ENCODE results near the gene MEIS3. TPM values are rescaled to one million over a fixed set of nuclear protein-coding genes. Genes with fewer than 3 reads are reported as not detected.

MEIS3 gene
- polyA plus RNA-seq, 2 of the 4 experiments (the other 2 are of a cell fraction), result 16.5 to 27.1 TPM

GRCh38 chr19:47436712-47437401, 17.5 kb upstream of the MEIS3 start:
- peak; percentile 70 for FAIRE-seq
- DNase-seq (ENCODE audit: low read depth in 1 of 2, low spot score in 1 of 2), result peak; percentile 82 to 86
- H3K27ac ChIP-seq, result no peak overlapping the region
- no peak overlapping the region for H3K4me2 ChIP-seq
- no peak overlapping the region for H3K4me3 ChIP-seq
- CTCF ChIA-PET, result interaction anchor here (0.5 to 28.3 kb wide), 94 partner anchors 10 to 427 kb away, joined by 3 to 901 read pairs (median 4); partner anchors contain the start of genes EHD2, INAFM1, KPTN and NAPA
- TF ChIP-seq PHF8 (IDR thresholded peaks at IDR 0.05; ENCODE audit: borderline replicate concordance, low read depth) (no peak), ZSCAN20 (CRISPR knock-in tag; IDR thresholded peaks at IDR 0.05) (no peak), RFX5 (IDR thresholded peaks at IDR 0.05) (peak; percentile 37; the same call in 1 of the 2 replicates), CTCF (IDR thresholded peaks at IDR 0.05) (peak; percentile 92), RAD21 (conservative IDR thresholded peaks at IDR 0.05 in 1 of 2, IDR thresholded peaks at IDR 0.05 in 1 of 2) (peak; percentile 96 to 99), SMC3 (IDR thresholded peaks at IDR 0.05) (peak; percentile 94)
- POLR2A ChIA-PET, result interaction anchor here (0.6 to 1.3 kb wide), 5 partner anchors 9 to 271 kb away, joined by 3 to 15 read pairs (median 3); partner anchors contain the start of gene KPTN
- no peaks in the 10 kb centered on the region; the same call in 2 of the 3 replicates for H3K9me3 ChIP-seq
- 17% methylated on average over 17 of the region's 17 CpGs for WGBS (ENCODE audit: missing lambda C conversion rate)
- peak; percentile 84 to 95 for ATAC-seq
- H3K4me1 ChIP-seq, result no peaks in the 10 kb centered on the region

DNA sequence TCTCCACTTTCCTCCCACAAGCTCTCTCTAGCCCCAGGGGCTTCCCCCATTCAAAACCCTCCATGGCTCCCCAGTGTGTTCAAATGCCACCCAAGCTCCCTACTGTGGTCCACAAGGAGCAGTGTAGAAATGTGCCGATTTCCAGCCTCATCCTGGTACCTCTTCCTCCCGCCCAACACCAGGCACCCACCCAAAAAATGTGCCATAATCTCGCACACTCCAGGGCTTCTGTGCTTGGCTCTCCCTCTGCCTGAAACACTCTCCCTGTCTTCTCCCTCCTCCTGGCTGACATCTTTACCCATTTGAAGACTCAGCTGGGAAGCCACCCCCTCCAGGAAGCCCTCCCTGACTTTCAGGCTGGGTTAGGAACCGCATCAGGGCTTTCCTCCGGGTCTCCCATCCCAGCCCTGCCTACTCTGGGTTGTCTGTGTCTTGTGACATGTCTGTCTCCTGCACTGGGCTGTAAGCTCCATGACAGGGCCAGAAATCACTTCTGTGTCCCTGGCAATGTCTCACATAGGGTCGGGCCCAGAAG, 16.6 kb upstream of the MEIS3 start:
- TF ChIP-seq JUNB (IDR thresholded peaks at IDR 0.05) (no peak), ZFP36 (IDR thresholded peaks at IDR 0.05; ENCODE audit: borderline replicate concordance, partially characterized antibody) (peak; percentile 91)
- ChIA-PET CTCF (interaction anchor here (0.5 to 28.3 kb wide), 78 partner anchors 9 to 428 kb away, joined by 3 to 901 read pairs (median 5); partner anchors contain the start of genes EHD2, INAFM1, KPTN and NAPA), POLR2A (interaction anchor here (1.0 to 1.3 kb wide), 3 partner anchors 8 to 48 kb away, joined by 3 to 15 read pairs (median 3); partner anchors contain the start of gene KPTN)
- DNase-seq (ENCODE audit: low read depth in 1 of 2, low spot score in 1 of 2) (no peak), FAIRE-seq (no peak), ATAC-seq (peak; percentile 25 to 27; a peak in 4 of 6 replicates)
- Histone ChIP-seq H3K27ac (no peak overlapping the region), H3K9me3 (no peaks in the 10 kb centered on the region; the same call in 2 of the 3 replicates), H3K4me2 (no peak overlapping the region), H3K4me1 (no peaks in the 10 kb centered on the region), H3K4me3 (no peak overlapping the region)
- WGBS (ENCODE audit: missing lambda C conversion rate), result 44% methylated on average over 6 of the region's 6 CpGs

DNA sequence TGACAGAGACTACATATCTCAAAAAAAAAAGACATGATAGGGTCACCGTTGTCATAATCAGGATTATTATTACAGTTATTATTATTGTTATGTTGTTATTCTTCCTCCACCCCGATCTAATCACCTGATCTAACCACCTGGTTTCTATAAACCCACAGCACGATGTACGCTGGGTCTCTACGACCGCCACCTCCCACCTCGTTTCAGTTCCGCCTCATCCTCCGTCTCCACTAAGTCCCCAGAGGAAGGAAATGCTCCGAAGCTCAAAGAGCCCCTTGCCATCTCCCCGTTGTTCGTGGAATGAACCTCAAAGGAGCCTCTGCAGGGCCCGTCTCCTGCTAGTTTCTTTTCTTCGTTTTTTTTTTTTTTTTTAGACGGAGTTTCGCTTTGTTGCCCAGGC, 15.9 kb upstream of the MEIS3 start:
- FAIRE-seq (no peak), DNase-seq (ENCODE audit: low read depth in 1 of 2, low spot score in 1 of 2) (no peak), ATAC-seq (no peak)
- 50% methylated on average over 16 of the region's 16 CpGs for WGBS (ENCODE audit: missing lambda C conversion rate)
- Histone ChIP-seq H3K4me3 (no peak overlapping the region), H3K4me1 (no peaks in the 10 kb centered on the region), H3K9me3 (no peaks in the 10 kb centered on the region; the same call in 2 of the 3 replicates), H3K27ac (no peak overlapping the region), H3K4me2 (no peak overlapping the region)
- TF ChIP-seq FOXS1 (CRISPR knock-in tag; IDR thresholded peaks at IDR 0.05), result no peak
- TF ChIP-seq EHF (CRISPR knock-in tag; IDR thresholded peaks at IDR 0.05), result no peak
- TF ChIP-seq, protein P1, sequence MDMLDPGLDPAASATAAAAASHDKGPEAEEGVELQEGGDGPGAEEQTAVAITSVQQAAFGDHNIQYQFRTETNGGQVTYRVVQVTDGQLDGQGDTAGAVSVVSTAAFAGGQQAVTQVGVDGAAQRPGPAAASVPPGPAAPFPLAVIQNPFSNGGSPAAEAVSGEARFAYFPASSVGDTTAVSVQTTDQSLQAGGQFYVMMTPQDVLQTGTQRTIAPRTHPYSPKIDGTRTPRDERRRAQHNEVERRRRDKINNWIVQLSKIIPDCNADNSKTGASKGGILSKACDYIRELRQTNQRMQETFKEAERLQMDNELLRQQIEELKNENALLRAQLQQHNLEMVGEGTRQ (IDR thresholded peaks at IDR 0.05), result no peak
- TF ChIP-seq RFX5 (IDR thresholded peaks at IDR 0.05), result no peak
- TF ChIP-seq, protein P2, sequence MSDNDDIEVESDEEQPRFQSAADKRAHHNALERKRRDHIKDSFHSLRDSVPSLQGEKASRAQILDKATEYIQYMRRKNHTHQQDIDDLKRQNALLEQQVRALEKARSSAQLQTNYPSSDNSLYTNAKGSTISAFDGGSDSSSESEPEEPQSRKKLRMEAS (IDR thresholded peaks at IDR 0.05), result no peak
- TF ChIP-seq RCOR1 (IDR thresholded peaks at IDR 0.05; ENCODE audit: low read depth, low read length), result no peak
- no peak for TF ChIP-seq KDM5A (IDR thresholded peaks at IDR 0.05)
- TF ChIP-seq, protein P3, sequence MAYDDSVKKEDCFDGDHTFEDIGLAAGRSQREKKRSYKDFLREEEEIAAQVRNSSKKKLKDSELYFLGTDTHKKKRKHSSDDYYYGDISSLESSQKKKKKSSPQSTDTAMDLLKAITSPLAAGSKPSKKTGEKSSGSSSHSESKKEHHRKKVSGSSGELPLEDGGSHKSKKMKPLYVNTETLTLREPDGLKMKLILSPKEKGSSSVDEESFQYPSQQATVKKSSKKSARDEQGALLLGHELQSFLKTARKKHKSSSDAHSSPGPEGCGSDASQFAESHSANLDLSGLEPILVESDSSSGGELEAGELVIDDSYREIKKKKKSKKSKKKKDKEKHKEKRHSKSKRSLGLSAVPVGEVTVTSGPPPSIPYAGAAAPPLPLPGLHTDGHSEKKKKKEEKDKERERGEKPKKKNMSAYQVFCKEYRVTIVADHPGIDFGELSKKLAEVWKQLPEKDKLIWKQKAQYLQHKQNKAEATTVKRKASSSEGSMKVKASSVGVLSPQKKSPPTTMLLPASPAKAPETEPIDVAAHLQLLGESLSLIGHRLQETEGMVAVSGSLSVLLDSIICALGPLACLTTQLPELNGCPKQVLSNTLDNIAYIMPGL (CRISPR knock-in tag; IDR thresholded peaks at IDR 0.05; ENCODE audit: borderline replicate concordance), result no peak
- CTCF ChIA-PET, result interaction anchor here (0.6 to 28.3 kb wide), 23 partner anchors 8 to 355 kb away, joined by 3 to 901 read pairs (median 18); partner anchors contain the start of genes EHD2, KPTN, NAPA and NOP53
- POLR2A ChIA-PET, result no interaction called here
